GM12878 (cell line): Measurements from ENCODE around the gene EIF3A. TPM values are rescaled to one million over a fixed set of nuclear protein-coding genes. Genes with fewer than 3 reads are reported as not detected.

Experiments
- ATAC-seq: fragments of 200-7000 bp; cut with Tn5 transposase; 3 replicates; pipeline ENCODE4 v1.9.1; 2020; ENCODE audit warnings: mild to moderate bottlenecking, moderate library complexity
- BruUV-seq: library from RNA; stranded (reverse); fragments of 400-500 nt; replicated peaks from 2 replicates; lab custom pipeline; 2021; lab: Mats Ljungman, UMichigan
- CTCF ChIA-PET: fragments of 300-600 bp; sonication (Branson Sonifier 250); formaldehyde crosslinking; extraction: SDS; loops from one replicate; lab custom pipeline; 2021; ENCODE audit warnings: inconsistent platforms; lab: Yijun Ruan, JAX
- POLR2A ChIA-PET: fragments of 350-600 bp; formaldehyde crosslinking; extraction: SDS; loops from one replicate; lab custom pipeline; 2021; ENCODE audit warnings: inconsistent platforms; lab: Charles Lee
- RAD21 ChIA-PET: fragments of 300-600 bp; sonication (Branson Sonifier 250); formaldehyde crosslinking; loops from one replicate; lab custom pipeline; 2023; ENCODE audit warnings: antibody characterized with exemption; ENCODE audit not compliant: unreplicated experiment; lab: Charles Lee
- SMC1A ChIA-PET: fragments of 300-600 bp; sonication (Branson Sonifier 250); formaldehyde crosslinking; loops from one replicate; lab custom pipeline; 2023; ENCODE audit not compliant: unreplicated experiment, uncharacterized antibody; lab: Charles Lee
- DNase-seq: peaks from one replicate; pipeline ENCODE4 v3.0.0-alpha.2; 2011; ENCODE audit warnings: low read depth, low spot score
- FAIRE-seq: peaks from 3 replicates; lab custom pipeline; 2011; peaks lifted over from hg19 to GRCh38; lab: Jason Lieb, UNC
- H2AFZ ChIP-seq: 2 replicates; pipeline ENCODE4 v1.6.0; 2011; ENCODE audit warnings: low read depth, low read length, control low read depth; ENCODE audit not compliant: control insufficient read depth
- H3K27ac ChIP-seq: 2 replicates; pipeline ENCODE4 v1.5.1; 2011; ENCODE audit warnings: control low read depth; ENCODE audit not compliant: control insufficient read depth, insufficient read depth
- H3K27me3 ChIP-seq, 2 experiments: replicated peaks in 1 of 2; 2 replicates each; pipeline versions ENCODE4 v1.6.0 to v1.6.1; 2011; ENCODE audit warnings: low read length in 1 of 2; ENCODE audit not compliant: control insufficient read depth in 2 of 2, insufficient read depth in 2 of 2
- H3K36me3 ChIP-seq, 2 experiments: 2 replicates each; pipeline ENCODE4 v1.5.1; 2011; ENCODE audit warnings: low read length in 1 of 2; ENCODE audit not compliant: control insufficient read depth in 2 of 2, insufficient read depth in 2 of 2
- H3K4me1 ChIP-seq: 2 replicates; pipeline ENCODE4 v1.6.1; 2011; ENCODE audit warnings: mild to moderate bottlenecking, low read length, moderate library complexity, mixed read lengths; ENCODE audit not compliant: control insufficient read depth, insufficient read depth
- H3K4me2 ChIP-seq: 2 replicates; pipeline ENCODE4 v1.6.0; 2011; ENCODE audit warnings: control low read depth; ENCODE audit not compliant: control insufficient read depth, insufficient read depth
- H3K4me3 ChIP-seq: fragments of 200-600 bp; sonication (generic); 2 replicates; pipeline ENCODE4 v1.5.1; 2016
- H3K79me2 ChIP-seq: 2 replicates; pipeline ENCODE4 v1.6.0; 2011; ENCODE audit warnings: low read length; ENCODE audit not compliant: control insufficient read depth, insufficient read depth
- H3K9ac ChIP-seq: 2 replicates; pipeline ENCODE4 v1.8.0; 2011; ENCODE audit warnings: low read length, control low read depth, mixed read lengths; ENCODE audit not compliant: control insufficient read depth, insufficient read depth
- H3K9me3 ChIP-seq: replicated peaks from 3 replicates; pipeline ENCODE4 v1.5.1; 2011; ENCODE audit warnings: mild to moderate bottlenecking, low read length; ENCODE audit not compliant: control insufficient read depth, insufficient read depth
- H4K20me1 ChIP-seq: 2 replicates; pipeline ENCODE4 v1.6.0; 2011; ENCODE audit not compliant: control insufficient read depth, insufficient read depth
- CBFB ChIP-seq: IDR thresholded peaks from 2 replicates; pipeline ENCODE4 v1.6.1; 2016; ENCODE audit warnings: antibody characterized with exemption, low read depth
- EGR1 ChIP-seq, 2 experiments: IDR thresholded peaks; 1 replicate in 1 of 2; 2 replicates in 1 of 2; pipeline ENCODE4 v1.6.1; 2011 to 2012; ENCODE audit warnings: low read depth in 2 of 2, low read length in 2 of 2, borderline replicate concordance in 1 of 2, mild to moderate bottlenecking in 1 of 2, moderate library complexity in 1 of 2
- FOS ChIP-seq: IDR thresholded peaks from 3 replicates; pipeline ENCODE4 v1.6.1; 2011; ENCODE audit warnings: borderline replicate concordance; ENCODE audit not compliant: insufficient read length; ENCODE audit errors: extremely low read depth
- IRF3 ChIP-seq: fragments of 450-650 bp; IDR thresholded peaks from 2 replicates; pipeline ENCODE4 v1.6.1; 2014; ENCODE audit warnings: mild to moderate bottlenecking
- IRF4 ChIP-seq: IDR thresholded peaks from 2 replicates; pipeline ENCODE4 v1.6.1; 2011; ENCODE audit warnings: low read depth, low read length
- MTA2 ChIP-seq: fragments of 450-650 bp; IDR thresholded peaks from 2 replicates; pipeline ENCODE4 v1.6.1; 2016; ENCODE audit warnings: low read depth, mild to moderate bottlenecking, moderate library complexity
- MYB ChIP-seq: fragments of 150-350 bp; IDR thresholded peaks from 2 replicates; pipeline ENCODE4 v1.6.1; 2014; ENCODE audit warnings: mild to moderate bottlenecking, low read depth, low read length, borderline replicate concordance
- NFYB ChIP-seq: IDR thresholded peaks from 2 replicates; pipeline ENCODE4 v1.6.1; 2011; ENCODE audit warnings: low read depth, mild to moderate bottlenecking, low read length, improper control_type of control experiment, moderate library complexity; ENCODE audit not compliant: insufficient read depth
- RBBP5 ChIP-seq: fragments of 200-600 bp; sonication (generic); conservative IDR thresholded peaks from 2 replicates; pipeline ENCODE4 v1.6.1; 2016
- RFX5 ChIP-seq: IDR thresholded peaks from 2 replicates; pipeline ENCODE4 v1.6.1; 2011; ENCODE audit warnings: low read depth, low read length, improper control_type of control experiment
- RUNX3 ChIP-seq: IDR thresholded peaks from 2 replicates; pipeline ENCODE4 v1.6.1; 2012; ENCODE audit warnings: low read length, inconsistent platforms
- SIN3A ChIP-seq: IDR thresholded peaks from 2 replicates; pipeline ENCODE4 v1.6.1; 2012; ENCODE audit warnings: low read depth, low read length, improper control_type of control experiment
- SMAD1 ChIP-seq: fragments of 450-650 bp; IDR thresholded peaks from 2 replicates; pipeline ENCODE4 v1.6.1; 2018; ENCODE audit warnings: mild to moderate bottlenecking, low read depth; ENCODE audit not compliant: partially characterized antibody
- SP1 ChIP-seq: IDR thresholded peaks from one replicate; pipeline ENCODE4 v1.6.1; 2011; ENCODE audit warnings: low read depth, low read length
- SPI1 ChIP-seq: IDR thresholded peaks from 2 replicates; pipeline ENCODE4 v1.6.1; 2011; ENCODE audit warnings: low read depth, mild to moderate bottlenecking, low read length, moderate library complexity, borderline replicate concordance; ENCODE audit not compliant: insufficient read depth
- ZNF207 ChIP-seq: fragments of 450-650 bp; IDR thresholded peaks from 2 replicates; pipeline ENCODE4 v1.6.1; 2014; ENCODE audit warnings: antibody characterized with exemption, mild to moderate bottlenecking, borderline replicate concordance
- WGBS: methylation state at CpG from one replicate; pipeline ENCODE4 v1.1.6; 2016; ENCODE audit warnings: low lambda C conversion rate; ENCODE audit not compliant: insufficient replicate concordance, insufficient coverage; ENCODE audit errors: missing lambda C conversion rate; 5-methylcytosine and 5-hydroxymethylcytosine counted together
- in situ Hi-C: fragments of 300-500 bp; cut with MboI; formaldehyde crosslinking; loops from 9 replicates; pipeline ENCODE4 v1.14.3; 2018; ENCODE audit warnings: mixed read lengths
- intact Hi-C: fragments of 100-400 bp; cut with micrococcal nuclease; formaldehyde crosslinking; loops from one replicate; pipeline ENCODE4 v1.14.2; 2022; ENCODE audit not compliant: unreplicated experiment
- polyA plus RNA-seq, 11 experiments: library from polyadenylated mRNA; depleted of rRNA in 4 of 11; unstranded in 6 of 11; stranded (reverse) in 5 of 11; fragments of >200 nt; fragmentation: Nextera tagmentation in 4 of 11; fragmentation: Illumina TruSeq in 1 of 11; extraction: Ambion mirVana in 4 of 11; extraction: Trizol in 1 of 11; gene quantifications; 1 replicate in 1 of 11; 2 replicates in 10 of 11; pipeline versions ENCODE4 v1.2.1 to v1.2.3, GENCODE V29; 2011 to 2016; ENCODE audit warnings: inconsistent platforms in 2 of 11, missing spikeins in 2 of 11, low read depth in 1 of 11
- total RNA-seq, 4 experiments: library from RNA; depleted of rRNA in 3 of 4; stranded (reverse); fragments of >200 nt in 3 of 4; fragmentation: Illumina TruSeq in 1 of 4; extraction: Trizol in 1 of 4; gene quantifications; 2 replicates each; pipeline versions ENCODE4 v1.2.1 to v1.2.3, GENCODE V29; 2013 to 2021
- TF ChIP-seq, protein P1 (sequence below): IDR thresholded peaks from 2 replicates; pipeline ENCODE4 v1.6.1; 2012; ENCODE audit warnings: low read depth, low read length, improper control_type of control experiment
- TF ChIP-seq, protein P2 (sequence below): IDR thresholded peaks from 2 replicates; pipeline ENCODE4 v1.6.1; 2012; ENCODE audit warnings: low read length, inconsistent platforms
- TF ChIP-seq, protein P3 (sequence below): fragments of 150-350 bp; IDR thresholded peaks from 2 replicates; pipeline ENCODE4 v1.6.1; 2014; ENCODE audit warnings: mild to moderate bottlenecking, low read depth, low read length

Gene EIF3A
- total and polyA plus RNA-seq, 10 of the 15 experiments (the other 5 are each of a cell fraction or from before 2014, with no cell fraction given): 42.3 to 195 (median 96.3) TPM

- CTCF ChIA-PET: interaction anchor here (1.5 to 2.5 kb wide), 2 partner anchors 170 to 416 kb away, joined by 3 to 10 read pairs; no protein-coding TSS in a partner anchor
- BruUV-seq: no TSS peak
- RAD21 ChIA-PET: interaction anchor here (0.8 kb wide), 1 partner anchor 170 kb away, joined by 3 read pairs; no protein-coding TSS in a partner anchor
- no peaks in the 10 kb centered on the region; the same call in 1 of the 2 replicates for H3K79me2 ChIP-seq
- intact Hi-C loops (loop anchor here (5.0 kb wide), 1 partner anchor 42 kb away; no protein-coding TSS in a partner anchor), in situ Hi-C loops (no loop called here)
- H3K36me3 ChIP-seq: peaks cover under 1 to 2% of the 10 kb centered on the region in 2 experiments; a peak in 3 of 4 replicates
- POLR2A ChIA-PET: interaction anchor here (0.6 kb wide), 1 partner anchor 54 kb away, joined by 3 read pairs; no protein-coding TSS in a partner anchor
- SMC1A ChIA-PET: no interaction called here
- peaks cover 13% of the 10 kb centered on the region for H3K4me1 ChIP-seq
- no peak overlapping the region for H3K27ac ChIP-seq
- DNase-seq: peak; percentile 35
- WGBS: 20% methylated on average over 49 of the region's 68 CpGs
- peak overlapping the region; percentile 62 for H3K4me2 ChIP-seq
- H3K9me3 ChIP-seq: no peaks in the 10 kb centered on the region
- peak overlapping the region; percentile 44 for H2AFZ ChIP-seq
- no peak for FAIRE-seq
- H3K4me3 ChIP-seq: peak overlapping the region; percentile 54
- H4K20me1 ChIP-seq: no peaks in the 10 kb centered on the region; the same call in 1 of the 2 replicates
- H3K27me3 ChIP-seq: no peaks in the 10 kb centered on the region; a peak in 1 of 4 replicates
- no peak overlapping the region for H3K9ac ChIP-seq
- peak; percentile 68 for ATAC-seq
- TF ChIP-seq SP1 (peak; percentile 59), RFX5 (peak; percentile 42; the same call in 1 of the 2 replicates), FOS (peak; percentile 29), MTA2 (no peak), NFYB (peak; percentile 93), CBFB (no peak), ZNF207 (no peak), SPI1 (no peak), MYB (no peak), SMAD1 (no peak), RUNX3 (no peak), IRF3 (peak; percentile 52; the same call in 1 of the 2 replicates), RBBP5 (no peak), EGR1 (IDR thresholded peaks at IDR 0.05; ENCODE audit: borderline replicate concordance in 1 of 2, low read depth in 2 of 2, low read length in 2 of 2) (peak in 1 of 2 experiments; percentile 47; a peak in 1 of 3 replicates), SIN3A (no peak), IRF4 (no peak)
- TF ChIP-seq, protein P1, sequence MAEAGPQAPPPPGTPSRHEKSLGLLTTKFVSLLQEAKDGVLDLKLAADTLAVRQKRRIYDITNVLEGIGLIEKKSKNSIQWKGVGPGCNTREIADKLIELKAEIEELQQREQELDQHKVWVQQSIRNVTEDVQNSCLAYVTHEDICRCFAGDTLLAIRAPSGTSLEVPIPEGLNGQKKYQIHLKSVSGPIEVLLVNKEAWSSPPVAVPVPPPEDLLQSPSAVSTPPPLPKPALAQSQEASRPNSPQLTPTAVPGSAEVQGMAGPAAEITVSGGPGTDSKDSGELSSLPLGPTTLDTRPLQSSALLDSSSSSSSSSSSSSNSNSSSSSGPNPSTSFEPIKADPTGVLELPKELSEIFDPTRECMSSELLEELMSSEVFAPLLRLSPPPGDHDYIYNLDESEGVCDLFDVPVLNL: no peak
- TF ChIP-seq, protein P2, sequence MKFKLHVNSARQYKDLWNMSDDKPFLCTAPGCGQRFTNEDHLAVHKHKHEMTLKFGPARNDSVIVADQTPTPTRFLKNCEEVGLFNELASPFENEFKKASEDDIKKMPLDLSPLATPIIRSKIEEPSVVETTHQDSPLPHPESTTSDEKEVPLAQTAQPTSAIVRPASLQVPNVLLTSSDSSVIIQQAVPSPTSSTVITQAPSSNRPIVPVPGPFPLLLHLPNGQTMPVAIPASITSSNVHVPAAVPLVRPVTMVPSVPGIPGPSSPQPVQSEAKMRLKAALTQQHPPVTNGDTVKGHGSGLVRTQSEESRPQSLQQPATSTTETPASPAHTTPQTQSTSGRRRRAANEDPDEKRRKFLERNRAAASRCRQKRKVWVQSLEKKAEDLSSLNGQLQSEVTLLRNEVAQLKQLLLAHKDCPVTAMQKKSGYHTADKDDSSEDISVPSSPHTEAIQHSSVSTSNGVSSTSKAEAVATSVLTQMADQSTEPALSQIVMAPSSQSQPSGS: no peak
- TF ChIP-seq, protein P3, sequence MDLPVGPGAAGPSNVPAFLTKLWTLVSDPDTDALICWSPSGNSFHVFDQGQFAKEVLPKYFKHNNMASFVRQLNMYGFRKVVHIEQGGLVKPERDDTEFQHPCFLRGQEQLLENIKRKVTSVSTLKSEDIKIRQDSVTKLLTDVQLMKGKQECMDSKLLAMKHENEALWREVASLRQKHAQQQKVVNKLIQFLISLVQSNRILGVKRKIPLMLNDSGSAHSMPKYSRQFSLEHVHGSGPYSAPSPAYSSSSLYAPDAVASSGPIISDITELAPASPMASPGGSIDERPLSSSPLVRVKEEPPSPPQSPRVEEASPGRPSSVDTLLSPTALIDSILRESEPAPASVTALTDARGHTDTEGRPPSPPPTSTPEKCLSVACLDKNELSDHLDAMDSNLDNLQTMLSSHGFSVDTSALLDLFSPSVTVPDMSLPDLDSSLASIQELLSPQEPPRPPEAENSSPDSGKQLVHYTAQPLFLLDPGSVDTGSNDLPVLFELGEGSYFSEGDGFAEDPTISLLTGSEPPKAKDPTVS: no peak
Observed at GRCh38 chr10:119028900-119029612, 51.6 kb downstream of the EIF3A start.
